Fibroblast of lung (primary cell): ENCODE data around the gene GRAPL. TPM values are rescaled to one million over a fixed set of nuclear protein-coding genes. Genes with fewer than 3 reads are reported as not detected.
"Not testable (repeated sequence)": the region's sequence is repeated elsewhere in the genome, so short reads cannot be mapped to it uniquely, and the experiment has no call there.

Experiments used
- DNase-seq, 2 donors: peaks; one replicate each; pipeline versions ENCODE4 v3.0.0 to v3.0.0-alpha.2; 2010; ENCODE audit warnings: low read depth in 2 of 2
- H2AFZ ChIP-seq: 2 replicates; pipeline ENCODE4 v1.5.1; 2012; ENCODE audit warnings: low read length, control low read depth, inconsistent platforms
- H3K27ac ChIP-seq: 2 replicates; pipeline ENCODE4 v1.5.1; 2011; ENCODE audit warnings: low read length, control low read depth; ENCODE audit not compliant: insufficient read depth
- H3K27me3 ChIP-seq: 2 replicates; pipeline ENCODE4 v1.5.1; 2011; ENCODE audit warnings: mild to moderate bottlenecking, low read length; ENCODE audit not compliant: control insufficient read depth, insufficient read depth
- H3K36me3 ChIP-seq: 2 replicates; pipeline ENCODE4 v1.5.1; 2011; ENCODE audit warnings: low read length; ENCODE audit not compliant: control insufficient read depth, insufficient read depth
- H3K4me1 ChIP-seq: 2 replicates; pipeline ENCODE4 v1.5.1; 2011; ENCODE audit warnings: low read length; ENCODE audit not compliant: control insufficient read depth, insufficient read depth; ENCODE audit errors: extremely low read depth
- H3K4me2 ChIP-seq: 2 replicates; pipeline ENCODE4 v1.5.1; 2011; ENCODE audit warnings: low read length, control low read depth; ENCODE audit not compliant: insufficient read depth; ENCODE audit errors: extremely low read depth
- H3K4me3 ChIP-seq, 4 experiments: fragments of 200-600 bp in 1 of 4; sonication (generic) in 1 of 4; replicated peaks in 1 of 4; 2 replicates each; pipeline ENCODE4 v1.5.1; 2011 to 2016; ENCODE audit warnings: low read length in 4 of 4, low read depth in 3 of 4, mild to moderate bottlenecking in 3 of 4, control low read depth in 2 of 4, inconsistent platforms in 1 of 4, mixed read lengths in 1 of 4; ENCODE audit not compliant: insufficient read depth in 1 of 4; ENCODE audit errors: control extremely low read depth in 1 of 4
- H3K79me2 ChIP-seq: 2 replicates; pipeline ENCODE4 v1.5.1; 2012; ENCODE audit warnings: mild to moderate bottlenecking, low read length, inconsistent platforms; ENCODE audit not compliant: control insufficient read depth, insufficient read depth
- H3K9ac ChIP-seq: 2 replicates; pipeline ENCODE4 v1.5.1; 2011; ENCODE audit warnings: mild to moderate bottlenecking, low read length, control low read depth; ENCODE audit not compliant: insufficient read depth
- H3K9me3 ChIP-seq: 2 replicates; pipeline ENCODE4 v1.5.1; 2012; ENCODE audit warnings: low read depth, low read length; ENCODE audit not compliant: control insufficient read depth, insufficient read depth
- H4K20me1 ChIP-seq: 2 replicates; pipeline ENCODE4 v1.5.1; 2011; ENCODE audit warnings: low read length; ENCODE audit not compliant: control insufficient read depth, insufficient read depth; ENCODE audit errors: extremely low read depth
- polyA plus RNA-seq, 2 donors: library from polyadenylated mRNA; depleted of rRNA in 1 of 2; stranded (reverse) in 1 of 2; unstranded in 1 of 2; fragments of >200 nt; gene quantifications; 2 replicates each; pipeline ENCODE4 v1.2.1, GENCODE V29; 2011 to 2012; ENCODE audit warnings: missing spikeins in 1 of 2
- total RNA-seq: library from RNA; depleted of rRNA; stranded (reverse); fragments of >200 nt; gene quantifications from 2 replicates; pipeline ENCODE4 v1.2.1, GENCODE V29; 2014

GRAPL gene
- total and polyA plus RNA-seq, 2 donors (not counting 1 experiment from before 2014, with no cell fraction given) = 0.17 TPM; not detected in 1

DNA sequence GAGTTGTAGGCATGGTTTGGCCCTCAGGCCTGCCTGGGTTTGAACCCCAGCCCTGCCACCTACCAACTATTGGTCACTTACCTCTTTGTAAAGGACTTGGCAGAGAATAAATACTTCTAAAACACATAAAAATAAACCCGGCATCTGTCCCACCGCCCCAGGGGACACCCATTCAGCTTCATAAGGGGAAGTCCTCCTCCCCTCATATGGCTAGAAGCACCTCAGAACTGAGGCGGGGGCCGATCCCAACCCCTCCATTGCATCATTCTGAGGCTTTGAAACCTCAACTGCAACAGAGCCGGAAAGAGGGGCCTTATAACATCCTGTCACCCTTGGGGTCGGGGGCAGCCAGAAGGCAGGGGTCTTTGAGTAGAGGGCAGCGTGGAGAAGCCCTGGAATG, 2.1 kb upstream of the GRAPL start:
- not testable (repeated sequence) for H3K4me2 ChIP-seq, H3K27me3 ChIP-seq, H2AFZ ChIP-seq, H3K9ac ChIP-seq, H3K4me3 ChIP-seq, H4K20me1 ChIP-seq, H3K4me1 ChIP-seq, DNase-seq, H3K36me3 ChIP-seq, H3K9me3 ChIP-seq, H3K79me2 ChIP-seq, H3K27ac ChIP-seq

DNA sequence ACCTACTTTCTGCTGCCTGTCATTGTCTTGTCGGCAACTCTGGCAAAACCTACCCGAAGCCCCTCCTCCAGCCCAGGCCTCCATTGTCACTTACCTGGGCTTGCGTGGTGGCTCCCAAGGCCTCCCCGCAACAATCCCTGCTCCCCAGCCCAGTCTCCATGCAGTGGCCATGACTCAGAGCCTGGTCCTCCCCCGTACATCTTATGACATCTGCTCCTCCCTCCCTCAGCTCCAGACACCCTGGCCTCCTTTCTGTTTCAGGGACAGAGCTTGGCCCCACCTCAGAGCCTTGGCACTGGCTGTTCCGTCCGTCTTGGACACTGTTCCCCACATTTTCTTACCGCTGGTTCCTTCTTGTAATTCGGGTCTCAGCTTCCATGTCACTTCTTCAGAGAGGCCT, 2.1 kb downstream of the GRAPL start:
- not testable (repeated sequence) for H3K4me3 ChIP-seq, H3K4me1 ChIP-seq, H3K79me2 ChIP-seq, H3K27ac ChIP-seq, DNase-seq, H3K9ac ChIP-seq, H3K9me3 ChIP-seq, H2AFZ ChIP-seq, H4K20me1 ChIP-seq, H3K36me3 ChIP-seq, H3K27me3 ChIP-seq, H3K4me2 ChIP-seq

DNA sequence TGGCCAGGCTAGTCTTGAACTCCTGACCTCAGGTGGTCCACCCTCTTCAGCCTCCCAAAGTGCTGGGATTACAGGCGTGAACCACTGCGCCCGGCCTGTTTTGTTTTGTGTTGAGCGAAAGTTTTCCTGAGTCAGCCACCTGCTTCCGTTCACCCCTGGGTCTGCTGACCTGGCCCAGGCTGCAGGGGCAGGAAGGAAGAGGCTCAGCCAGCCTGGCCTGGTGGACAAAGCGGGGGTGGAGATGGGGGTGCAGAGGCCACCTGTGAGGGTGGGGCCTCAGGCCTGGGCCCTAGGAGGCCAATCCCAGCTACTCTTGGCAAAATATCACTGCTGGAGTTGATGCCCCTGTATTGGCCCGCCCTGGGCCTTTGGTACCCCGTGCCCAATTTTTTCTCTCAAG, 3.7 kb downstream of the GRAPL start:
- not testable (repeated sequence) for H3K79me2 ChIP-seq, H3K27me3 ChIP-seq, H3K36me3 ChIP-seq, H4K20me1 ChIP-seq, H3K9ac ChIP-seq, H3K27ac ChIP-seq, H3K4me3 ChIP-seq, H2AFZ ChIP-seq, DNase-seq, H3K4me1 ChIP-seq, H3K4me2 ChIP-seq, H3K9me3 ChIP-seq

DNA sequence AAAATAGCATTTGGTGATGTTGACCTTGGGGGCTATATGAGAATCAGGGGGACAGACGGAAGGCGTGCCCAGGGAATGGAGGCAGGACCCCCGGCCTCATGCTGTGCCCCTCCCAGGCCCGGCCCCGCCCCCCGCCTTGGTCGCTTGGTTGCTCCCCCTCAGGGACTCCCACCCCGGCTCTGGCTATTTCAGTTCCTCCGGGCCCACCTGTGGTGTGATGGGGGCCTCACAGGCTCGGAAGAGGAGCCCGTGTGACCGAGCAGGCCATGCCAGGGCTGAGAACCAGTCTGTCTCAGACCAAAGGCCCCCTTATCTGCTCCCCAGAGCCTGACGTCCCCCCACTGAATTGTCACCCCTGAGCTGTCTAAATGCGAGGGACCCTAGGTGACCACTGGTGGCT, 4.4 kb downstream of the GRAPL start:
- not testable (repeated sequence) for H2AFZ ChIP-seq, DNase-seq, H3K27me3 ChIP-seq, H3K36me3 ChIP-seq, H3K79me2 ChIP-seq, H3K4me2 ChIP-seq, H3K4me1 ChIP-seq, H4K20me1 ChIP-seq, H3K4me3 ChIP-seq, H3K9me3 ChIP-seq, H3K27ac ChIP-seq, H3K9ac ChIP-seq

DNA sequence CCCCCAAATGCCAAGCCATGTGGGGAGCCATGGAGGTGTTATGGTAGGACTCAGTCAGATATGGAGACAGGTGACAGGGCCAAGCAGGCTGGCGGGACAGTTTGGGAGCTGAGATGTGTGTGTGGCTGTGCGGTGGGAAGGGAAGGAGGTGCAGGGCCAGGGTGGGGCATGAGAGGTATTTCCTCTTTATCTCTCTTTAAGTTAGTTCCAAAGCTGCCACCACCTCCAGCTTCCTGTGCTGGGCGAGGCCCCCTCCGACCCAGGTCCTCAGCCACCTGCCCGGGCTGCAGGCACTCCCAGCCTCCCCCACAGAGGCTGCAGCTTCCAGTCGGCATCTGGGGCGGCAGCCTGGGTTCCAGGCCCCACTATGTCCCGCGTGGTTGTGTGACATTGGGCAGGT, 6.4 kb downstream of the GRAPL start:
- H3K9ac ChIP-seq, H3K27ac ChIP-seq, H3K27me3 ChIP-seq, DNase-seq, H2AFZ ChIP-seq, H3K4me3 ChIP-seq, H3K36me3 ChIP-seq, H3K4me1 ChIP-seq, H3K9me3 ChIP-seq, H4K20me1 ChIP-seq, H3K79me2 ChIP-seq, H3K4me2 ChIP-seq: not testable (repeated sequence)

DNA sequence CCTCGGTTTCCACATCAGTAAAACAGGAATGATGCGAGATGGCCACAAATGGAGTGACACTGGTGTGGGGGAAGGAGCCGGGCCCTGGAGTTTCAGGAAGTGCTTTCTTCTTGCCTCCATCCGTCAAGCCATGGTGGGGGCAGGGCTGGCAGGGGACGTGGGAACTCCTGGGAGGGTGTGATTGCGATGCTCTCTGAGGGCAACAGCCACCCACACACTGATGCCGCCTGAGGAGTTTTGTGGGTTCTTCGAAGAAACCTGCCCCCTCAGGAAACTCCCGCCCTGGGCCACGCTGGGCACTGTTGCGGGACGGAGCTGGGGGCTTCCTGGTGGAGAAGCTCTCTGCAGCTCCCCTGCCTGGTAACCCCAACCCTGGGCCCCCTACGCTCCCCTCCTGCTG, 8.0 kb downstream of the GRAPL start:
- DNase-seq, H3K4me1 ChIP-seq, H3K4me2 ChIP-seq, H3K9me3 ChIP-seq, H2AFZ ChIP-seq, H3K27me3 ChIP-seq, H4K20me1 ChIP-seq, H3K36me3 ChIP-seq, H3K9ac ChIP-seq, H3K27ac ChIP-seq, H3K79me2 ChIP-seq, H3K4me3 ChIP-seq: not testable (repeated sequence)

DNA sequence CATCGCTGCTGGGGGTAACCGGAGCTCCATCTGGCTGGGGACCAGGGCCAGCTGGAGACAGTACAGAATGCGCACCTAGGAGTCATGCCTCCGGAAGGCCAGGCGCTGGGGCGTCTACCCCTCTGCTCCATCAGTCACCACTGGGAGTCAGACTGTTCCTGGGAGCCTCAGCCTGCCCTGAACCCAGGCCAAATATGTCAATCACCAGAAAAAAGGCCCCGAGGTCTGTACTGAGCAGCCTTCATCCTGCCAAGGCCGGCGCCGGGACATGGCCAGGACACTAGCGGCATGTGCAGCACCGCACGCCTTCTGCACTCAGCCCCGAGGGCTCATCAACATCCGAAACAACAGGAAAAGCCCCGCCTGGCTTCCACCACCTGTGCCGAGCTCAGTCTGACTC, 8.7 kb downstream of the GRAPL start:
- H3K27ac ChIP-seq, H3K4me2 ChIP-seq, H3K9me3 ChIP-seq, H2AFZ ChIP-seq, H3K4me1 ChIP-seq, H3K27me3 ChIP-seq, H3K4me3 ChIP-seq, H3K79me2 ChIP-seq, H4K20me1 ChIP-seq, H3K9ac ChIP-seq, H3K36me3 ChIP-seq, DNase-seq: not testable (repeated sequence)
